Effector memory CD4-positive, alpha-beta T cell (primary cell): ENCODE results near the gene ABR.
A peak's percentile ranks its signal among the peaks of the same experiment; 100 is the strongest.

Source experiments
- DNase-seq, 3 donors: peaks; one replicate each; pipeline ENCODE4 v3.0.0-alpha.2; 2020
- H3K27ac ChIP-seq: 2 replicates; pipeline ENCODE4 v1.7.0; 2013; ENCODE audit warnings: mild to moderate bottlenecking, low read length, moderate library complexity; ENCODE audit not compliant: insufficient read depth, poor library complexity, severe bottlenecking
- H3K27me3 ChIP-seq: replicated peaks from 2 replicates; pipeline ENCODE4 v1.7.0; 2013; ENCODE audit warnings: mild to moderate bottlenecking, low read length; ENCODE audit not compliant: insufficient read depth, control insufficient read depth, poor library complexity, severe bottlenecking
- H3K36me3 ChIP-seq: 2 replicates; pipeline ENCODE4 v1.7.0; 2013; ENCODE audit warnings: mild to moderate bottlenecking, low read length, moderate library complexity; ENCODE audit not compliant: control insufficient read depth, insufficient read depth
- H3K4me1 ChIP-seq: 2 replicates; pipeline ENCODE4 v1.7.0; 2013; ENCODE audit warnings: low read length, mild to moderate bottlenecking; ENCODE audit not compliant: control insufficient read depth, insufficient read depth, poor library complexity, severe bottlenecking
- H3K4me3 ChIP-seq: 2 replicates; pipeline ENCODE4 v1.7.0; 2013; ENCODE audit warnings: low read length, low read depth, mild to moderate bottlenecking; ENCODE audit not compliant: insufficient read depth, poor library complexity, severe bottlenecking
- H3K9me3 ChIP-seq: 2 replicates; pipeline ENCODE4 v1.7.0; 2013; ENCODE audit warnings: mild to moderate bottlenecking, low read length, moderate library complexity; ENCODE audit not compliant: control insufficient read depth

ABR gene

DNA sequence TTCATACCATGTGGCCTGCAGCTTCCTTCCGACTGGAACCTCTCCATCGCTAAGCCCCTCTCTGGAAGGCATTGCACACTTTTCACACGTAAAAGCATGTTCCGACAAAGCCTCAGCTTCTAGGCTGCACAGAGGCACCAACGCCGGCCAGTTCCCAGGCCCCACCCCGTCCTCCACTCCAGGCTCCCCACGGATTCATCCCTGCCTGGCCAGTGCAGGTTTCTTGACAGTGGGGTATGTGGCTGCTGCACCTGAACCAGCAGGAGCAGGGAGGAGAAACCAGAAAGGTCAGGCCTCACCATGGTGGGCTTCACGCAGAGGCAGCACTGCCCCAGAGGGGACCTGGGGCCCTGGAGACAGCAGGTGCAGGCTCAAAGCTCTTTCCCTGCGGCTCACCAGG, 168.6 kb downstream of the ABR start:
- peaks cover 64% of the 10 kb centered on the region for H3K36me3 ChIP-seq
- no peak overlapping the region for H3K4me3 ChIP-seq
- H3K27ac ChIP-seq, result no peak overlapping the region
- no peak for DNase-seq
- no peaks in the 10 kb centered on the region for H3K27me3 ChIP-seq
- H3K9me3 ChIP-seq, result no peaks in the 10 kb centered on the region
- H3K4me1 ChIP-seq, result no peaks in the 10 kb centered on the region

DNA sequence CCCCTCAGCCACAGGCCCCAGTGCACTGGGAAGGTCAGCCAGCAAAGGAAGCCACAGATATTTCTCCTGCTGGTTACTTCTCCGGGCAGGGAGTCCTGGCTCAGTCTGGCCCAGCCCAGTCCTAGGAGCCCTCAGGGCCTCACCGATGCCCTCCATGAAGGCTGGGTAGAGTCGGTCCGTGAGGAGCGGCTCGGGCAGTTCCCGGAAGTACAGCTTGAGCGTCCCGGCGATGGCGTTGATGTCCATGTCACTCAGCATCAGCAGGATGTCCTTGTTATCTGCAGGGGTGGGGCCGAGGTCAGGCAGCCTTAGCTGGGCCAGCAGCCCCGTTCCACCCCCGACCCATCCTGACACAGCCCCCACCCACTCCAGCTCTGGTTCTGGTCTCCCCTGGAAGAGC, 169.2 kb downstream of the ABR start:
- Histone ChIP-seq H3K4me1 (no peaks in the 10 kb centered on the region), H3K9me3 (no peaks in the 10 kb centered on the region), H3K27me3 (no peaks in the 10 kb centered on the region), H3K36me3 (peaks cover 70% of the 10 kb centered on the region), H3K27ac (no peak overlapping the region), H3K4me3 (no peak overlapping the region)
- DNase-seq, result no peak

DNA sequence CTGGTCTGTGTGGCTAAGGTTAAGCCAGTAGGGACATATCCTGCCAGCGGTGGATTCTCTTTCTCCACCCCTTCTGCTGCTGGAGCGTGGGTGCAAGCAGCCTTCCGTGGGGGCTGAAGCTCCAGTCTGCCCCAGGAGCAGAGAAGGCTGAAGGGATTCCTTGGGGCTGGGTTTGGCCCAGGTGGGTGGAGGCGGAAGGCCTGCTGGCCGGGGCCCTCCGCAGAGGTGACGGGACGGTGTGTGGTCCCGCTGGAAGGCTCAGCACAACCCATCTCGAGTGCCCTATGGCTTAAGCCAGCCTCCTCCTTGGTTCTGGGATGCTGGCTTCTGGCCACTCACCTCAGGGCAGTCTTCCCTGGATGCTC, 169.7 kb downstream of the ABR start:
- DNase-seq, result no peak
- Histone ChIP-seq H3K36me3 (peaks cover 75% of the 10 kb centered on the region), H3K27me3 (no peaks in the 10 kb centered on the region), H3K27ac (no peak overlapping the region), H3K9me3 (no peaks in the 10 kb centered on the region), H3K4me1 (no peaks in the 10 kb centered on the region), H3K4me3 (no peak overlapping the region)

DNA sequence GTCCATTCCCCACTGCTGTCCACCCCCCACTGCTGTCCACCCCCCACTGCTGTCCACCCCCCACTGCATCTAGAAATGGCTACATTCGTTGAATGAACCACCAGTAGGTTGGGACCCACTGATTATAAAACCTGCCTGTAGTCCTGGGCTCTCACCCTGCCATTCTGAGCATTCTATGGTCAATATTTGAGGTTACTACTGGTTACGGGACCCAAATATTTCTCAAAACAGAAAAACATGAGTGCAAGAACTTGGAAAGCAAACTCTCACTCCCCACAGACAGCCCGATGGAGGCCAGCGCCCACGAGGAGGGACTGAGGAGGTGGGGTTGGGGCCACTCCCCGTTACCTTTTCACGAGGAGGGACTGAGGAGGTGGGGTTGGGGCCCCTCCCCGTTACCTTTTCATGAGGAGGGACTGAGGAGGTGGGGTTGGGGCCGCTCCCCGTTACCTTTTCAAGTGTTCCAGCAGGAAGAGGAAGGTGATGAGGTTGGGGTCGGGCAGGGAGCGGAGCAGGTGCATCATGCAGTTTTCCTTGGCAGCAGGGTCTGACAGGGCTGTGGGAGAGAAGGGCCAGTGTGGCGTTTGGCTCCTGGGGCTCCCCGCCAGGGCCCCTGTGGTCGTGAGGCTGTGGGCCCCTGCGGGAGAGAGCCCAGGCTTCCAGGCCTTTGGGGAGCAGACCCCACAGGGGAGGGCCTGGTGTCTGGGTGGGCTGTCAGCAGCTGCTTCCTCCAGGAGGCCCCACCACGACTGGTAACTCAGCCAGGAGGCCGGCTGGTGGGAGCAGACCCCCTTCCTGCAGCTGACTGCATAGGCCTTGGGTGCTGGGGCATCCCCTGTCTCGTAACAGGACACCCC, 170.3 kb downstream of the ABR start:
- H3K27ac ChIP-seq, result no peak overlapping the region
- peaks cover 76% of the 10 kb centered on the region for H3K36me3 ChIP-seq
- H3K4me3 ChIP-seq, result no peak overlapping the region
- no peaks in the 10 kb centered on the region for H3K4me1 ChIP-seq
- DNase-seq, result no peak
- no peaks in the 10 kb centered on the region for H3K27me3 ChIP-seq
- no peaks in the 10 kb centered on the region for H3K9me3 ChIP-seq

DNA sequence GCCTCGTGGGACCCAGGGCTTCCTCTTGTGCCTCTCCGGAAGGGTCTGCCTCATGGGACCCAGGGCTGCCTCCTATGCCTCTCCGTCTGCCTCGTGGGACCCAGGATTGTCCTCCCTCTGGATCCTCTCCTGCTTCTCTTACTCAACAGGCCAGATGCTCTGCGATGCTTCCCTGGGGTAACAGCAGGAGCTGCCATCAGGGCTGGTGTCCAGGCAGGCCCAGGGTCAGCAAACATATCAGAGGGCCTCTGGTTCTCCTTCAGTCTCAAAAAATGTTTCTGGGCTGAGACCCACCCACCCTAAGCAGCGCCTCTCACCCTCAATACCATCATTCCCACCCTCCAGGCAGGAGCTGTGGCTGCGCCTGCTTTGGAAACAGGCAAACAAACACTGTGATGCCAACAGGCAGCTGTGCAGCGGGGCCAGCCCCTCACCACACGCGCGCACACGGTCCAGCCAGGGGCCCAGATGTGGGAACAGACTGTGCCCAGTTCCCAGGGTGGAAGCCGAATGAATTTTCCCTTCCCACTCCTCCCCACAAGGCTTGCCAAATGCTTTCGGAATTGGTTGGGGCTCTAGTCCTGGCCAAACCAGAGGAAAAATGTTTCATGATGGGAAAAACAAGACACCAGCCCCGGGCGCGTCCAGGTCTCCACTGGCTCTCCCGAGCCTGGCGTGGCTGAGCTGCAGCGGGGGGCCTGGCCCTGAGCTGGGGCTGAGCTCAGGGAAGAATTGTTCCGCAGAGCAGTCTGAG, 171.6 kb downstream of the ABR start:
- H3K27me3 ChIP-seq, result no peaks in the 10 kb centered on the region
- no peaks in the 10 kb centered on the region for H3K9me3 ChIP-seq
- no peaks in the 10 kb centered on the region for H3K4me1 ChIP-seq
- H3K27ac ChIP-seq, result no peak overlapping the region
- peaks cover 84% of the 10 kb centered on the region for H3K36me3 ChIP-seq
- H3K4me3 ChIP-seq, result no peak overlapping the region
- DNase-seq, result no peak

DNA sequence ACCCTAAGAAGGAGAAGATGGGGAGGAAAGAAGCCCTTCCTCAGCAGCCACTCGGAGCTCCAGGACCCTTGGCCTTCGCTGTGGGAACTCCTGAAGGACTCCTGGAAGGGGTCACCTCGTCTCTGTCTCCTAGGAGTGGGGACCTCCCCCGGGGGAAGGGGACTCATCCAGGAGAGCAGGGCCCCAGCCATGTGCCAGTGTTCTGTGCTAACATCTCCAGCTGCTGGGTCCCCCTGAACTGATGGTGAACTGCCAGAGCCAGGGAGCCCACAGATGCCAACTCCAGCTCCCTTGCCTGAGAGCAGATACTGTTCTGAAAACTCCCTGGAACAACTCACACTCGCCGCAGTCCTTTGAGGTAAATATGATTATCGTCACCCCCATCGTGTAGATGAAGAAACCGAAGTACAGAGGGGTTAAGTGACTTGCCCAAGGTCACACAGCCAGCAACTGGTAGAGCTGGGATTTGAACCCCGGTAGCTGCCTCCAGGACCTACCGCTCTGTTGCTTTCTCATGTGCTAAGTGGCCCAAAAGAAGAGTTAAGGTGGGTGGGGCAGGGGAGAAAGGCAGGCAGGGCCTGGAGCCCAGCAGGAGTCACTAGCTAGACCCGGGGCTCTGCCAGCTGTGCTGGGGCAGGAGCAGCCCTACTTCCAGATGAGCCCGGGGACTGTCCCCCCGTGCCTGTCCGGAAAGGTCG, 172.3 kb downstream of the ABR start:
- H3K4me1 ChIP-seq, result no peaks in the 10 kb centered on the region
- no peak overlapping the region for H3K4me3 ChIP-seq
- H3K9me3 ChIP-seq, result no peaks in the 10 kb centered on the region
- DNase-seq, result no peak
- peaks cover 82% of the 10 kb centered on the region for H3K36me3 ChIP-seq
- H3K27me3 ChIP-seq, result no peaks in the 10 kb centered on the region
- H3K27ac ChIP-seq, result no peak overlapping the region

DNA sequence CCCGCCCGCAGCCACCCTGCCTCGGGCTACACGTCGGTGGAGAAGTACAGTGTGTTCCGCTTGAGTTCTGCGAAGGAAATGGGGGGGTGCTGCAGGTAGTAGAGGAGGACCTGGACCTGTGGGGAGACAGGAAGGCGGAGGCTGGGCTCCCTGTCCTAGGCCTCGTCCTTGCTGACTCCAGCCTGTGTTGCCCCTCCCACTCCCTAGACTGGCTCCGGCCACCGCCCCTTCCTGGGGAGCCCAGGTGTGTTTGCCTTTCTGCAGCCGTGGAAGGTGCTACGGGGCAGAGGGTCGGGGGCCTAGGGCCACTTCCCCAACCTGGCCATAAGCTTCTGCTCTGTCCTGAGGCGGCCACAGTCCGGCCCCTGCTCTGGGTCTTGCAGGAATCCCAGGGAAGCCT, 173.7 kb downstream of the ABR start:
- Histone ChIP-seq H3K36me3 (peaks cover 83% of the 10 kb centered on the region), H3K27ac (no peak overlapping the region), H3K4me3 (no peak overlapping the region), H3K4me1 (no peaks in the 10 kb centered on the region), H3K27me3 (no peaks in the 10 kb centered on the region), H3K9me3 (no peaks in the 10 kb centered on the region)
- DNase-seq, result no peak

DNA sequence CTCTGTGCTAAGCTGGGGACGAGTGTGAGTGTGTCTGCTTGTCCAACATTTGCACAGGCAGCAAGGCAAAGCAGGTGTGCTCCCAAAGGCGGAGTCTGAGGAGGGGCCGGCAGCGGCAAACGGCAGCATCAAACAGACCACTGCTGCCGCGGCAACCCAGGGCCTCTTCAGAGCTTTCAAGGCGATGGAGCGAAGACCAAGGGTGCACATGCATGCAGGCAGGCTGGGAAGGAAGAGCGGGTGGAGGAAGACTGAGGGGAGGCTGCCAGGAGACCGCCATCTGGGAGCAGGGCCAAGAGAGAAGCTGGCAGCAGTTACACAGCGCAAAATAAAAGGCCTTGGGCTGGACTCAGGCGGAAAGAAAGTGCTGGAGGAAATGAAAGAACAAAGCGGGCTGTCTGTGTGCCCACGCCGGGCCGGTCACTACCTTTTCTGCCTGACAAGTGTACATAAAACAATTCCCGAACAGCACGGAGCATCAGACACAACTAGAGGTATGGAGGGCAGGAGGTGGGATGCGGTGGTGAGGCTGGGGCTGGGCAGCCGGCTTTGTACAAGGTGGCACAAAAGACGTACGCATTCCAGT, 174.3 kb downstream of the ABR start:
- Histone ChIP-seq H3K27ac (peak overlapping the region; percentile 7), H3K4me3 (no peak overlapping the region), H3K4me1 (no peaks in the 10 kb centered on the region), H3K36me3 (peaks cover 82% of the 10 kb centered on the region), H3K9me3 (no peaks in the 10 kb centered on the region), H3K27me3 (no peaks in the 10 kb centered on the region)
- DNase-seq, result no peak

DNA sequence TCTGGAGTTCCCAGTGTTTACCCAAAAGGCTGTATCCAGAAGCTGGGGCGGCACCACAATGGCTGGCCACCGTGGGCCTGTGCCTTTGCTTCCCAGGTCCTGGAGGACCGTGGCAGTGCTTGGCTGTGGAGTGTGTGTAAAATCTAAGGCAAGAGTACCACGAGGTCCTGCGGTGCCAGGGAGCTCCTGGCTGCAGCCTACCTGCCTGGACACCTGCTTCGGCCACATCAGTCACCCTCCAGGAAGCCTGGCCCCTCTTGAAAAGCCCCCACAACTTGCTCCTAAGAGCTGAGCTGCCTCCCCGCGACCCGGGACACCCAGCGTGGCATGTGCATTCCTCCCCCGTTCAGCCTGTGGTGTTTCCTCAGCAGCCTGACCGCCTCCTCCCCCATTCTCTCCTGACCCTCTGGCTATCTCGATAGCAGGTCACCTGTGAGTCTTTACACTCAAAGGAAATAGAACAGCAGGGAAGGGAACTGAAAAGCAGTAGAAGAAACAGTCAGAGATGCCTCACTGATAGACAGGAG, 174.9 kb downstream of the ABR start:
- H3K27me3 ChIP-seq, result no peaks in the 10 kb centered on the region
- DNase-seq, result no peak
- H3K9me3 ChIP-seq, result no peaks in the 10 kb centered on the region
- no peak overlapping the region for H3K27ac ChIP-seq
- H3K4me1 ChIP-seq, result no peaks in the 10 kb centered on the region
- peaks cover 82% of the 10 kb centered on the region for H3K36me3 ChIP-seq
- H3K4me3 ChIP-seq, result no peak overlapping the region
